ENCODE data around the gene FXR1.
A peak's percentile ranks its signal among the peaks of the same experiment; 100 is the strongest.

FXR1 gene

GRCh38 chr3:181007262-181007661 is 94.8 kb downstream of the FXR1 start:
- no peak for DNase-seq (ENCODE audit: low read depth)

GRCh38 chr3:181008796-181009195 is 96.3 kb downstream of the FXR1 start:
- no peak for DNase-seq (ENCODE audit: low read depth)

GRCh38 chr3:181009225-181009624 is 96.8 kb downstream of the FXR1 start:
- DNase-seq (ENCODE audit: low read depth): no peak

- DNase-seq (ENCODE audit: low read depth): peak; percentile 15
Measured at GRCh38 chr3:181017690-181018089, 105.2 kb downstream of the FXR1 start.

GRCh38 chr3:181025204-181025603 is 112.7 kb downstream of the FXR1 start:
- no peak for DNase-seq (ENCODE audit: low read depth)

- no peak for DNase-seq (ENCODE audit: low read depth)
Measured at GRCh38 chr3:181030948-181031347, 118.5 kb downstream of the FXR1 start.

Measured in HS-5 (cell line).